Mammary epithelial cell (primary cell): ENCODE measurements around the gene NTM.

ENCODE experiments used
- EZH2 ChIP-seq: IDR thresholded peaks from 2 replicates; pipeline ENCODE4 v1.6.1; 2012; ENCODE audit warnings: low read length, inconsistent platforms, borderline replicate concordance
- TF ChIP-seq, protein P1 (sequence below), 2 donors: IDR thresholded peaks in 1 of 2; conservative IDR thresholded peaks in 1 of 2; 2 replicates each; pipeline ENCODE4 v1.5.1; 2011 to 2012; ENCODE audit warnings: inconsistent platforms in 2 of 2, low read length in 2 of 2, mild to moderate bottlenecking in 2 of 2, control low read depth in 1 of 2, low read depth in 1 of 2; ENCODE audit not compliant: insufficient read depth in 1 of 2; ENCODE audit errors: extremely low read depth in 1 of 2

- no peak for TF ChIP-seq EZH2
- TF ChIP-seq, protein P1, sequence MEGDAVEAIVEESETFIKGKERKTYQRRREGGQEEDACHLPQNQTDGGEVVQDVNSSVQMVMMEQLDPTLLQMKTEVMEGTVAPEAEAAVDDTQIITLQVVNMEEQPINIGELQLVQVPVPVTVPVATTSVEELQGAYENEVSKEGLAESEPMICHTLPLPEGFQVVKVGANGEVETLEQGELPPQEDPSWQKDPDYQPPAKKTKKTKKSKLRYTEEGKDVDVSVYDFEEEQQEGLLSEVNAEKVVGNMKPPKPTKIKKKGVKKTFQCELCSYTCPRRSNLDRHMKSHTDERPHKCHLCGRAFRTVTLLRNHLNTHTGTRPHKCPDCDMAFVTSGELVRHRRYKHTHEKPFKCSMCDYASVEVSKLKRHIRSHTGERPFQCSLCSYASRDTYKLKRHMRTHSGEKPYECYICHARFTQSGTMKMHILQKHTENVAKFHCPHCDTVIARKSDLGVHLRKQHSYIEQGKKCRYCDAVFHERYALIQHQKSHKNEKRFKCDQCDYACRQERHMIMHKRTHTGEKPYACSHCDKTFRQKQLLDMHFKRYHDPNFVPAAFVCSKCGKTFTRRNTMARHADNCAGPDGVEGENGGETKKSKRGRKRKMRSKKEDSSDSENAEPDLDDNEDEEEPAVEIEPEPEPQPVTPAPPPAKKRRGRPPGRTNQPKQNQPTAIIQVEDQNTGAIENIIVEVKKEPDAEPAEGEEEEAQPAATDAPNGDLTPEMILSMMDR (conservative IDR thresholded peaks at IDR 0.05 in 1 of 2, IDR thresholded peaks at IDR 0.05 in 1 of 2; ENCODE audit: extremely low read depth in 1 of 2, insufficient read depth in 1 of 2, low read depth in 1 of 2, low read length in 2 of 2): no peak
Measured at GRCh38 chr11:131976021-131976420, 605.6 kb downstream of the NTM start.
